Measurements from ENCODE around the gene ACP3. TPM values are rescaled to one million over a fixed set of nuclear protein-coding genes. Genes with fewer than 3 reads are reported as not detected.
A peak's percentile ranks its signal among the peaks of the same experiment; 100 is the strongest.
"Not testable (repeated sequence)": the region's sequence is repeated elsewhere in the genome, so short reads cannot be mapped to it uniquely, and the experiment has no call there.

ACP3 gene
- total and polyA plus RNA-seq, 11 donors = 0.08 to 6.2 (median 0.69) TPM; not detected in 1

- no peak for ATAC-seq
- Histone ChIP-seq H3K27ac (no peak overlapping the region), H3K36me3 (no peaks in the 10 kb centered on the region), H3K4me1 (no peaks in the 10 kb centered on the region), H3K9me3 (no peaks in the 10 kb centered on the region), H3K27me3 (peaks cover 0 to 1% (median 0%) of the 10 kb centered on the region in 9 donors), H3K4me3 (no peak overlapping the region)
- DNase-seq = no peak
- intact Hi-C loops (cut with DNase I) = no loop called here
- TF ChIP-seq CTCF (IDR thresholded peaks at IDR 0.05) (no peak), POLR2A (IDR thresholded peaks at IDR 0.05) (no peak)
These were observed 65.5 kb downstream of the ACP3 start for GRCh38 chr3:132382688-132383194.

GRCh38 chr3:132386259-132386658, 69.1 kb downstream of the ACP3 start:
- Histone ChIP-seq H3K27ac (no peak overlapping the region), H3K4me3 (no peak overlapping the region), H3K9me3 (no peaks in the 10 kb centered on the region), H3K36me3 (no peaks in the 10 kb centered on the region), H3K27me3 (no peaks in the 10 kb centered on the region), H3K4me1 (no peaks in the 10 kb centered on the region)
- intact Hi-C loops (cut with DNase I) = no loop called here
- no peak for ATAC-seq
- no peak for DNase-seq
- TF ChIP-seq CTCF (IDR thresholded peaks at IDR 0.05) = no peak
- no peak for TF ChIP-seq POLR2A (IDR thresholded peaks at IDR 0.05)
- WGBS, 4 donors = 87 to 94% (median 90%) methylated on average over 8 of the region's 8 CpGs

- intact Hi-C loops (cut with DNase I) = loop anchor here in 2 of 10 donors (10.0 kb wide), 1 partner anchor 138 kb away; no protein-coding TSS in a partner anchor
- WGBS, 4 donors = 88 to 91% (median 91%) methylated on average over 1 of the region's 1 CpG
- H3K27me3 ChIP-seq, H3K4me1 ChIP-seq, ATAC-seq, H3K36me3 ChIP-seq, H3K9me3 ChIP-seq, DNase-seq, H3K4me3 ChIP-seq, H3K27ac ChIP-seq: not testable (repeated sequence)
These were observed 75.5 kb downstream of the ACP3 start for GRCh38 chr3:132392675-132393074.

GRCh38 chr3:132394320-132394719, 77.1 kb downstream of the ACP3 start:
- no peaks in the 10 kb centered on the region for H3K36me3 ChIP-seq
- no peaks in the 10 kb centered on the region for H3K9me3 ChIP-seq
- no peak overlapping the region for H3K27ac ChIP-seq
- intact Hi-C loops (cut with DNase I) = loop anchor here in 2 of 10 donors (10.0 kb wide), 1 partner anchor 140 kb away; no protein-coding TSS in a partner anchor
- peaks cover 0 to 9% (median 0%) of the 10 kb centered on the region in 12 donors for H3K4me1 ChIP-seq
- ATAC-seq (peak in 2 of 4 donors; percentile 28 to 42), DNase-seq (peak; percentile 45 to 69 (median 58))
- 15 to 28% (median 19%) methylated on average over 2 of the region's 2 CpGs for WGBS, 4 donors
- TF ChIP-seq CTCF (IDR thresholded peaks at IDR 0.05) (no peak), POLR2A (IDR thresholded peaks at IDR 0.05) (no peak)
- no peaks in the 10 kb centered on the region for H3K27me3 ChIP-seq
- no peak overlapping the region for H3K4me3 ChIP-seq

GRCh38 chr3:132395126-132395525, 77.9 kb downstream of the ACP3 start:
- H3K9me3 ChIP-seq = no peaks in the 10 kb centered on the region
- H3K4me3 ChIP-seq = no peak overlapping the region
- no peak for ATAC-seq
- H3K27me3 ChIP-seq = no peaks in the 10 kb centered on the region
- peaks cover 0 to 9% (median 0%) of the 10 kb centered on the region in 12 donors for H3K4me1 ChIP-seq
- H3K27ac ChIP-seq = no peak overlapping the region
- TF ChIP-seq CTCF (IDR thresholded peaks at IDR 0.05) = no peak
- no peak for TF ChIP-seq POLR2A (IDR thresholded peaks at IDR 0.05)
- DNase-seq = no peak
- H3K36me3 ChIP-seq = no peaks in the 10 kb centered on the region
- 67 to 75% (median 72%) methylated on average over 1 of the region's 1 CpG for WGBS, 4 donors
- intact Hi-C loops (cut with DNase I) = loop anchor here in 9 of 10 donors (5.0 to 10.0 kb wide), 4 partner anchors 43 to 143 kb away; no protein-coding TSS in a partner anchor
